GM19043 (cell line): ENCODE data around the gene C16orf96.
"Not testable (repeated sequence)": the region's sequence is repeated elsewhere in the genome, so short reads cannot be mapped to it uniquely, and the experiment has no call there.

Experiments used
- ATAC-seq: cut with Tn5 transposase; IDR thresholded peaks from one replicate; pipeline ENCODE4 v1.9.1; 2021; ENCODE audit warnings: low read depth; ENCODE audit not compliant: unreplicated experiment

Gene C16orf96

GRCh38 chr16:4561596-4561995, 5.5 kb downstream of the C16orf96 start:
- no peak for ATAC-seq

- no peak for ATAC-seq
Measured at GRCh38 chr16:4564661-4565267, 8.6 kb downstream of the C16orf96 start.

- no peak for ATAC-seq
Measured at GRCh38 chr16:4566144-4566543, 10.0 kb downstream of the C16orf96 start.

GRCh38 chr16:4570086-4570485, 13.9 kb downstream of the C16orf96 start:
- no peak for ATAC-seq

- ATAC-seq, result no peak
Measured at GRCh38 chr16:4570688-4571321, 14.7 kb downstream of the C16orf96 start.

GRCh38 chr16:4572715-4573114, 16.6 kb downstream of the C16orf96 start:
- ATAC-seq, result no peak

GRCh38 chr16:4573926-4574325, 17.8 kb downstream of the C16orf96 start:
- ATAC-seq, result not testable (repeated sequence)

- no peak for ATAC-seq
Measured at GRCh38 chr16:4574919-4575705, 19.0 kb downstream of the C16orf96 start.

GRCh38 chr16:4576008-4576407, 19.9 kb downstream of the C16orf96 start:
- no peak for ATAC-seq

- ATAC-seq, result no peak
Measured at GRCh38 chr16:4578961-4579530, 22.9 kb downstream of the C16orf96 start.

- ATAC-seq, result no peak
Measured at GRCh38 chr16:4580250-4580649, 24.1 kb downstream of the C16orf96 start.

GRCh38 chr16:4583906-4584305, 27.8 kb downstream of the C16orf96 start:
- ATAC-seq, result no peak

GRCh38 chr16:4586291-4586690, 30.2 kb downstream of the C16orf96 start:
- no peak for ATAC-seq

- ATAC-seq, result no peak
Measured at GRCh38 chr16:4588386-4588785, 32.2 kb downstream of the C16orf96 start.

GRCh38 chr16:4588961-4589360, 32.8 kb downstream of the C16orf96 start:
- ATAC-seq, result no peak

- no peak for ATAC-seq
Measured at GRCh38 chr16:4591191-4591590, 35.1 kb downstream of the C16orf96 start.

GRCh38 chr16:4591706-4592470, 35.7 kb downstream of the C16orf96 start:
- ATAC-seq, result no peak

- ATAC-seq, result no peak
Measured at GRCh38 chr16:4593086-4593485, 36.9 kb downstream of the C16orf96 start.

GRCh38 chr16:4594433-4595410, 38.6 kb downstream of the C16orf96 start:
- ATAC-seq, result no peak
